DND-41 (cell line): Measurements from ENCODE around the gene NPNT.

Experiments used
- ATAC-seq: fragments of 200-7000 bp; cut with Tn5 transposase; 3 replicates; pipeline ENCODE4 v1.9.1; 2021; ENCODE audit warnings: low read depth; ENCODE audit not compliant: insufficient read depth
- DNase-seq: peaks from one replicate; pipeline ENCODE4 v3.0.0-alpha.2; 2020
- H2AFZ ChIP-seq: 2 replicates; pipeline ENCODE4 v1.6.0; 2012; ENCODE audit warnings: low read depth, low read length
- H3K27ac ChIP-seq: 2 replicates; pipeline ENCODE4 v1.5.1; 2012; ENCODE audit warnings: low read length, inconsistent platforms
- H3K27me3 ChIP-seq: fragments of 200-600 bp; sonication (generic); 2 replicates; pipeline ENCODE4 v1.6.0; 2012; ENCODE audit warnings: low read length, mild to moderate bottlenecking, inconsistent platforms; ENCODE audit not compliant: insufficient read depth, poor library complexity
- H3K36me3 ChIP-seq: 2 replicates; pipeline ENCODE4 v1.5.1; 2012; ENCODE audit warnings: low read length, inconsistent platforms; ENCODE audit not compliant: insufficient read depth
- H3K4me1 ChIP-seq: 2 replicates; pipeline ENCODE4 v1.5.1; 2012; ENCODE audit warnings: mild to moderate bottlenecking, low read length; ENCODE audit not compliant: insufficient read depth
- H3K4me2 ChIP-seq: 2 replicates; pipeline ENCODE4 v1.6.0; 2012; ENCODE audit warnings: mild to moderate bottlenecking, moderate library complexity, low read length, inconsistent platforms; ENCODE audit not compliant: insufficient read depth
- H3K4me3 ChIP-seq, 2 experiments: fragments of 200-600 bp in 1 of 2; shearing (Covaris generic) in 1 of 2; 2 replicates each; pipeline ENCODE4 v1.5.1; 2012 to 2016; ENCODE audit warnings: inconsistent platforms in 2 of 2, low read length in 2 of 2, mild to moderate bottlenecking in 2 of 2, low read depth in 1 of 2, moderate library complexity in 1 of 2
- H3K79me2 ChIP-seq: 2 replicates; pipeline ENCODE4 v1.6.0; 2012; ENCODE audit warnings: low read length, inconsistent platforms; ENCODE audit not compliant: insufficient read depth
- H3K9ac ChIP-seq: 2 replicates; pipeline ENCODE4 v1.6.0; 2012; ENCODE audit warnings: low read depth, mild to moderate bottlenecking, inconsistent platforms, low read length, moderate library complexity
- H3K9me3 ChIP-seq: 2 replicates; pipeline ENCODE4 v1.5.1; 2012; ENCODE audit warnings: low read length, moderate library complexity, mild to moderate bottlenecking, inconsistent platforms; ENCODE audit not compliant: insufficient read depth, severe bottlenecking
- H4K20me1 ChIP-seq: 2 replicates; pipeline ENCODE4 v1.6.0; 2012; ENCODE audit warnings: low read length; ENCODE audit not compliant: insufficient read depth
- EZH2 ChIP-seq: IDR thresholded peaks from 3 replicates; pipeline ENCODE4 v1.6.1; 2012; ENCODE audit warnings: borderline replicate concordance, low read depth, mild to moderate bottlenecking, moderate library complexity, low read length, inconsistent platforms; ENCODE audit not compliant: severe bottlenecking
- TF ChIP-seq, protein P1 (sequence below): IDR thresholded peaks from 2 replicates; pipeline ENCODE4 v1.5.1; 2012; ENCODE audit warnings: borderline replicate concordance, low read length, moderate library complexity, mild to moderate bottlenecking; ENCODE audit not compliant: poor library complexity, severe bottlenecking; ENCODE audit errors: extremely low read depth

Gene NPNT

DNA sequence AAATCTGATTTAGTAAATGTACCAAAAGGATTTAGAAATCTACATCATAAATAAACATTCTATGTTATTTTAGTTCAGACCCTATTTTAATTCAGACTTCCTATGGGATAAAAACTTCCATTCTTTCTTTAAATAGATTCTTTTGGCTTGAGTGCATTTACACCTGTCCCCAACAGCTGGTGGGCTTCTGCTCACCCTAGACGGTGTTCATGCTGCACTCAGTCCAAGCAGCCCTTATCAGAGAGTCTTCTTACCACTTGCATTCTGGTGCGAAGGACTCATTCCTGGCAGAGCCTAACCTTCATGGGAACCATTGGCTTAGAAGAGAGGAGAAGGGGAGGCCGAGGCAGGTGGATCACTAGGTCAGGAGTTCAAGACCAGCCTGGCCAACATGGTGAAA lies 57.3 kb downstream of the NPNT start:
- ATAC-seq (no peak), DNase-seq (no peak)
- H3K36me3 ChIP-seq: no peaks in the 10 kb centered on the region

DNA sequence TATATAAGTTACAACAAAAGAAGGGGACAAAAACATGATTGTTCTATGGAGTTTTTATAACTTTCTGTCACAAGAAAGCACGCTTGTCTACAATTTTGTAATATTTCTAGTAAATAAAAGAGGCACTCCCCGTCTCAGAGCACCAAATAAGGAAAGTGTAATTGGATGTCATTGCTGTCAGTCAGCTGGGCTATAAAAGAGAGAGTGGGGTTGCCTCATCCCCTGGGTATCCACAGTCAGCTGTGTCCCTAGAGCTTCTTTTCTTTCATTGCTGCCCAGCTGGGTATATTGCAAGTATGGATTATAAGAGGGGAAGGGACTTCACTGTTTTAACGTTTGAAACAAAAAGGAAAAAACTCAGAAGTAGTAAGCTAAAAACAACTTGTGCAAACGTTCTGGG lies 61.3 kb downstream of the NPNT start:
- Histone ChIP-seq H3K4me1 (no peaks in the 10 kb centered on the region), H3K4me3 (no peak overlapping the region), H3K9ac (no peak overlapping the region), H3K27ac (no peak overlapping the region), H3K9me3 (no peaks in the 10 kb centered on the region), H3K4me2 (no peak overlapping the region), H3K27me3 (peaks cover 3% of the 10 kb centered on the region), H3K79me2 (no peaks in the 10 kb centered on the region), H4K20me1 (no peaks in the 10 kb centered on the region), H3K36me3 (no peaks in the 10 kb centered on the region), H2AFZ (no peak overlapping the region)
- ATAC-seq (no peak), DNase-seq (no peak)
- TF ChIP-seq, protein P1, sequence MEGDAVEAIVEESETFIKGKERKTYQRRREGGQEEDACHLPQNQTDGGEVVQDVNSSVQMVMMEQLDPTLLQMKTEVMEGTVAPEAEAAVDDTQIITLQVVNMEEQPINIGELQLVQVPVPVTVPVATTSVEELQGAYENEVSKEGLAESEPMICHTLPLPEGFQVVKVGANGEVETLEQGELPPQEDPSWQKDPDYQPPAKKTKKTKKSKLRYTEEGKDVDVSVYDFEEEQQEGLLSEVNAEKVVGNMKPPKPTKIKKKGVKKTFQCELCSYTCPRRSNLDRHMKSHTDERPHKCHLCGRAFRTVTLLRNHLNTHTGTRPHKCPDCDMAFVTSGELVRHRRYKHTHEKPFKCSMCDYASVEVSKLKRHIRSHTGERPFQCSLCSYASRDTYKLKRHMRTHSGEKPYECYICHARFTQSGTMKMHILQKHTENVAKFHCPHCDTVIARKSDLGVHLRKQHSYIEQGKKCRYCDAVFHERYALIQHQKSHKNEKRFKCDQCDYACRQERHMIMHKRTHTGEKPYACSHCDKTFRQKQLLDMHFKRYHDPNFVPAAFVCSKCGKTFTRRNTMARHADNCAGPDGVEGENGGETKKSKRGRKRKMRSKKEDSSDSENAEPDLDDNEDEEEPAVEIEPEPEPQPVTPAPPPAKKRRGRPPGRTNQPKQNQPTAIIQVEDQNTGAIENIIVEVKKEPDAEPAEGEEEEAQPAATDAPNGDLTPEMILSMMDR: no peak
- TF ChIP-seq EZH2: no peak

More for the DNA sequence above, 57.3 kb downstream of the NPNT start:
- H4K20me1 ChIP-seq: no peaks in the 10 kb centered on the region
- H3K79me2 ChIP-seq: no peaks in the 10 kb centered on the region
- no peak overlapping the region for H3K4me2 ChIP-seq
- H3K4me3 ChIP-seq: no peak overlapping the region
- H2AFZ ChIP-seq: no peak overlapping the region
- no peaks in the 10 kb centered on the region for H3K4me1 ChIP-seq
- TF ChIP-seq, protein P1: no peak
- no peak for TF ChIP-seq EZH2
- H3K27me3 ChIP-seq: peaks cover 3% of the 10 kb centered on the region
- H3K27ac ChIP-seq: no peak overlapping the region
- H3K9ac ChIP-seq: no peak overlapping the region
- H3K9me3 ChIP-seq: no peaks in the 10 kb centered on the region

DNA sequence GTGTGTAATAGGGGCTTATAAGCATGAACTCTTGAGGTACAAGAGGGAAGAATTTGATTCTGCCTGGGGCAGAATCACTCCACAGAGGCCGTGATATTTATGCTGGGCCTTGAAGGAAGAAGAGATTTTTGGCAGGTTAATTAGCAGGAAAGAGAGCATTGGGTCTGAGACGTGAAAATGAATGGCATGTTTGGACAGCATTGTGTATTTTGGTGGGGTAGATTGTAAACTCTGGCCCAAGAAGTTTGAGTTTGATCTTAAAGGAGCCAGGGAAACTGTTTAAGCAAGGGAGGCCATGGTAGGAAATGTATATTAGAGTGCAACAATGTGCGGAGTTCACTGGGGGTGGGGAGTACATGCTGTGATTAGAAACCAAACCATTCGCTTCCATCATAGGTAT lies 62.4 kb downstream of the NPNT start:
- DNase-seq: no peak
- ATAC-seq: no peak
- Histone ChIP-seq H3K4me3 (no peak overlapping the region), H3K79me2 (no peaks in the 10 kb centered on the region), H3K27ac (no peak overlapping the region), H3K9me3 (no peaks in the 10 kb centered on the region), H4K20me1 (no peaks in the 10 kb centered on the region), H3K4me2 (no peak overlapping the region), H3K27me3 (peaks cover 3% of the 10 kb centered on the region), H3K4me1 (no peaks in the 10 kb centered on the region), H3K36me3 (no peaks in the 10 kb centered on the region), H2AFZ (no peak overlapping the region), H3K9ac (no peak overlapping the region)
- no peak for TF ChIP-seq EZH2
- TF ChIP-seq, protein P1: no peak
